HG03108 (cell line): ENCODE results near the gene SPTB.

Experiments
- ATAC-seq: cut with Tn5 transposase; IDR thresholded peaks from one replicate; pipeline ENCODE4 v1.9.1; 2021; ENCODE audit warnings: moderate library complexity; ENCODE audit not compliant: unreplicated experiment

The SPTB gene

GRCh38 chr14:64889352-64889751, 9.6 kb upstream of the SPTB start:
- no peak for ATAC-seq

GRCh38 chr14:64885559-64885958, 5.9 kb upstream of the SPTB start:
- ATAC-seq: no peak

GRCh38 chr14:64880221-64881121, 764 bp upstream of the SPTB start:
- ATAC-seq: peak; percentile 32

GRCh38 chr14:64878837-64879634, 671 bp downstream of the SPTB start:
- no peak for ATAC-seq

- ATAC-seq: no peak
Measured at GRCh38 chr14:64877846-64878245, 1.9 kb downstream of the SPTB start.

GRCh38 chr14:64875350-64875749, 4.4 kb downstream of the SPTB start:
- no peak for ATAC-seq

GRCh38 chr14:64873506-64874219, 6.0 kb downstream of the SPTB start:
- ATAC-seq: no peak

GRCh38 chr14:64871344-64871743, 8.4 kb downstream of the SPTB start:
- ATAC-seq: no peak

GRCh38 chr14:64870160-64870559, 9.5 kb downstream of the SPTB start:
- ATAC-seq: no peak

- ATAC-seq: no peak
Measured at GRCh38 chr14:64868841-64869240, 10.9 kb downstream of the SPTB start.

- no peak for ATAC-seq
Measured at GRCh38 chr14:64868379-64868778, 11.3 kb downstream of the SPTB start.

- no peak for ATAC-seq
Measured at GRCh38 chr14:64867182-64867581, 12.5 kb downstream of the SPTB start.

- no peak for ATAC-seq
Measured at GRCh38 chr14:64865992-64866391, 13.7 kb downstream of the SPTB start.

GRCh38 chr14:64865109-64865508, 14.6 kb downstream of the SPTB start:
- no peak for ATAC-seq

GRCh38 chr14:64864258-64864657, 15.4 kb downstream of the SPTB start:
- ATAC-seq: no peak

GRCh38 chr14:64861916-64862315, 17.8 kb downstream of the SPTB start:
- no peak for ATAC-seq

GRCh38 chr14:64860039-64860438, 19.7 kb downstream of the SPTB start:
- ATAC-seq: no peak

- no peak for ATAC-seq
Measured at GRCh38 chr14:64857979-64858744, 21.5 kb downstream of the SPTB start.

GRCh38 chr14:64856529-64857445, 22.9 kb downstream of the SPTB start:
- ATAC-seq: no peak
